Uterus (tissue), 4 donors: Measurements from ENCODE around the gene TSKS. TPM values are rescaled to one million over a fixed set of nuclear protein-coding genes. Genes with fewer than 3 reads are reported as not detected.
A peak's percentile ranks its signal among the peaks of the same experiment; 100 is the strongest.

ENCODE experiments used
- DNase-seq, 2 donors: peaks; one replicate each; pipeline ENCODE4 v3.0.0-alpha.2; 2019 to 2020
- H3K27ac ChIP-seq, 2 donors: fragments of 200-600 bp; sonication (generic); 1 replicate in 1 of 2; 2 replicates in 1 of 2; pipeline ENCODE4 v1.5.1; 2016 to 2018
- H3K27me3 ChIP-seq, 2 donors: fragments of 200-600 bp; sonication (generic); one replicate each; pipeline ENCODE4 v1.5.1; 2018 to 2019; ENCODE audit warnings: control low read depth in 1 of 2
- H3K36me3 ChIP-seq, 2 donors: fragments of 200-600 bp; sonication (generic); one replicate each; pipeline ENCODE4 v1.5.1; 2019; ENCODE audit warnings: control low read depth in 1 of 2
- H3K4me1 ChIP-seq, 2 donors: fragments of 200-600 bp; sonication (generic); one replicate each; pipeline ENCODE4 v1.5.1; 2018 to 2019; ENCODE audit warnings: control low read depth in 1 of 2
- H3K4me3 ChIP-seq, 2 donors: fragments of 200-600 bp; sonication (generic); 1 replicate in 1 of 2; 2 replicates in 1 of 2; pipeline ENCODE4 v1.5.1; 2018 to 2019; ENCODE audit warnings: mild to moderate bottlenecking in 1 of 2
- H3K9me3 ChIP-seq, 2 donors: fragments of 200-600 bp; sonication (generic); one replicate each; pipeline ENCODE4 v1.5.1; 2019; ENCODE audit warnings: control low read depth in 1 of 2
- CTCF ChIP-seq, 4 experiments: fragments of 200-600 bp in 2 of 4; fragments of 450-650 bp in 2 of 4; sonication (generic) in 2 of 4; IDR thresholded peaks; one replicate each; pipeline ENCODE4 v1.5.1; 2016 to 2019; ENCODE audit warnings: antibody characterized with exemption in 4 of 4, mild to moderate bottlenecking in 2 of 4, moderate library complexity in 1 of 4
- POLR2A ChIP-seq, 2 donors: fragments of 450-650 bp; IDR thresholded peaks; one replicate each; pipeline ENCODE4 v1.6.1; 2016; ENCODE audit warnings: antibody characterized with exemption in 2 of 2, mild to moderate bottlenecking in 1 of 2, moderate library complexity in 1 of 2
- intact Hi-C: fragments of 100-400 bp; cut with DNase I; formaldehyde crosslinking; loops from one replicate; pipeline ENCODE4 v1.15.1; 2023; ENCODE audit warnings: low total_unique reads
- total RNA-seq, 4 donors: library from RNA; depleted of rRNA in 3 of 4; stranded (reverse); fragments of >200 nt in 3 of 4; gene quantifications; one replicate each; pipeline versions ENCODE4 v1.1.0 to v1.2.4, GENCODE V29; 2014 to 2023
- donor health status: DM: yes; HTN: yes; CAD: no.

The TSKS gene
- total RNA-seq, 4 donors from 2014 or later: 0.28 to 1.9 TPM; not detected in 2

DNA sequence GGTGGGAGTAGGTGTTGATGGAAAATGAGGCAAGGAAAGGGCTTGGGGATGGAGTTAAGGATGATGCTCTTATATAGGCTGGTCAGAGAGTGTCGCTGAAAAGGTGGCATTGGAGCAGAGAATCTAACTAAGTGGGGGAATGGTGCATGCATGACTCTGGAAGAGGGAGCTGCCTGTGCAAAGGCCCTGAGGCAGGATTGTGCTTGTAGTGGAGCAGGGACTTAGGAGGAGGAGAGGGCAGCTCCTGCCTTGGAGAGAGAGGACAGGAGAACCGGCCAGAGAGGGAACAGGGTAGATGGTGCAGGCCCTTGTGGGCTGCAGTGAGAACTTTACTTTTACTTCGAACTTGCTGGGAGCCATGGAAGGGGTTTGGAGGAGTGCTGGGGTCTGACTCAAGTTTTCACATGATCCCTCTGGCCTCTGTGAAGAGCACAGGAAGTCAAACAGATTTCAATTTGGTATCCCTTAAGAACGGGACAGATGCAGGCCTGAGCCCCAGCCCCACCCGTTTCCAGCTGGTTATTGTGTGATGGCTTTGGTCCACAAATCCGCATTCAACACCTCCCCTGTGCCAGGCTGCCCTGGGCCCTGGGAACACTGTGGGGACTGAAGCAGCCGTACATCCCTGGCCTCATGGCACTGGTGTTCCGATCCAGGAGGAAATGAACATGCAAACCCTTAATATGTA lies 10.7 kb upstream of the TSKS start:
- intact Hi-C loops: no loop called here
- H3K27ac ChIP-seq: no peak overlapping the region
- H3K36me3 ChIP-seq: no peaks in the 10 kb centered on the region
- no peak overlapping the region for H3K4me3 ChIP-seq
- no peak for DNase-seq
- peaks cover 0 to 4% of the 10 kb centered on the region in 2 donors for H3K4me1 ChIP-seq
- TF ChIP-seq POLR2A (IDR thresholded peaks at IDR 0.05): no peak
- no peaks in the 10 kb centered on the region for H3K9me3 ChIP-seq
- no peaks in the 10 kb centered on the region for H3K27me3 ChIP-seq

GRCh38 chr19:49772850-49773432 lies 9.8 kb upstream of the TSKS start:
- intact Hi-C loops: no loop called here

GRCh38 chr19:49771674-49772139 lies 8.6 kb upstream of the TSKS start:
- Histone ChIP-seq H3K27me3 (no peaks in the 10 kb centered on the region), H3K4me3 (no peak overlapping the region), H3K9me3 (no peaks in the 10 kb centered on the region), H3K4me1 (peaks cover 0 to 14% of the 10 kb centered on the region in 2 donors), H3K27ac (no peak overlapping the region), H3K36me3 (no peaks in the 10 kb centered on the region)
- DNase-seq: no peak
- no peak for TF ChIP-seq CTCF (IDR thresholded peaks at IDR 0.05)
- no peak for TF ChIP-seq POLR2A (IDR thresholded peaks at IDR 0.05)
- intact Hi-C loops: no loop called here

More at GRCh38 chr19:49772850-49773432, 9.8 kb upstream of the TSKS start:
- H3K9me3 ChIP-seq: no peaks in the 10 kb centered on the region
- no peak overlapping the region for H3K27ac ChIP-seq
- no peak overlapping the region for H3K4me3 ChIP-seq
- TF ChIP-seq CTCF (IDR thresholded peaks at IDR 0.05) (no peak), POLR2A (IDR thresholded peaks at IDR 0.05) (no peak)
- peaks cover 0 to 13% of the 10 kb centered on the region in 2 donors for H3K4me1 ChIP-seq
- H3K27me3 ChIP-seq: no peaks in the 10 kb centered on the region
- no peaks in the 10 kb centered on the region for H3K36me3 ChIP-seq
- DNase-seq: no peak

GRCh38 chr19:49770529-49770928 lies 7.4 kb upstream of the TSKS start:
- Histone ChIP-seq H3K36me3 (no peaks in the 10 kb centered on the region), H3K27ac (no peak overlapping the region), H3K9me3 (no peaks in the 10 kb centered on the region), H3K4me1 (peaks cover 0 to 14% of the 10 kb centered on the region in 2 donors), H3K27me3 (no peaks in the 10 kb centered on the region), H3K4me3 (no peak overlapping the region)
- no peak for TF ChIP-seq POLR2A (IDR thresholded peaks at IDR 0.05)
- TF ChIP-seq CTCF (IDR thresholded peaks at IDR 0.05): no peak
- DNase-seq: no peak
- intact Hi-C loops: no loop called here

DNA sequence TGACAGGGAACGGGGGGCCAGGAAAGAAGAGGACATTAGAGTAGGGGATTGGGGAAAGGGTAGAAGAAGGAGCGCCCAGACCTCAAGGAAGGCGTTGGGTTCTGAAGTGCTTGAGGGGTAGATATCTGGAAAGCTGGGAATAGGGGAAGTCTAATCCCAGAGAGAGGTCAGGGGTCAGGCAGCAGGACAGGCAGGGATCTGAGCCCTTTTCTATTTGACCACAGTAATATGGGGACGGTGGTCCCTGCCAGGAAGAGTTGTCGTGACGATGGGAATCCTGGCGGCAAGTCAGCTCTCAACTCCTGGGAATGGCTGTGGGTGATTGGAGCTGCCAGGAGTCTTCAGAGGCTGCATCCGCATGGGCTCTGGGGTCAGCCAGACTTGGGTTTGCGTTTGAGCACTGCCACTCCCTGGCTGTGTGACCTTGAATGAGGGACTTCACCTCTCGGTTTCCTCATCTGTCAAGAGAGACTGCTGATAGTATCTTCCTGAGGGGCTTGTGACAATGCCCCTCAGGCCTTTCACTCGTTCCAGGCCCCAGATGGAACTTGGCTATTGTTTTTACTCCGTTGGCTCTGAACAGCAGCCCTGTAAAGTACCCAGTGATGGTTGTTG lies 5.0 kb upstream of the TSKS start:
- Histone ChIP-seq H3K9me3 (no peaks in the 10 kb centered on the region), H3K4me1 (peaks cover 0 to 14% of the 10 kb centered on the region in 2 donors), H3K27ac (peak overlapping the region; percentile 86 to 90), H3K36me3 (no peaks in the 10 kb centered on the region), H3K4me3 (peak overlapping the region; percentile 93 to 96), H3K27me3 (no peaks in the 10 kb centered on the region)
- intact Hi-C loops: loop anchor here (5.0 kb wide), 1 partner anchor 39 kb away; no protein-coding TSS in a partner anchor
- no peak for DNase-seq
- TF ChIP-seq CTCF (IDR thresholded peaks at IDR 0.05) (no peak), POLR2A (IDR thresholded peaks at IDR 0.05) (no peak)
